Measurements from ENCODE around the gene SPTBN1. TPM values are rescaled to one million over a fixed set of nuclear protein-coding genes. Genes with fewer than 3 reads are reported as not detected.

Gene SPTBN1
- total and polyA plus RNA-seq, 3 experiments from 2014 or later: 38.4 to 49.2 (median 38.5) TPM

DNA sequence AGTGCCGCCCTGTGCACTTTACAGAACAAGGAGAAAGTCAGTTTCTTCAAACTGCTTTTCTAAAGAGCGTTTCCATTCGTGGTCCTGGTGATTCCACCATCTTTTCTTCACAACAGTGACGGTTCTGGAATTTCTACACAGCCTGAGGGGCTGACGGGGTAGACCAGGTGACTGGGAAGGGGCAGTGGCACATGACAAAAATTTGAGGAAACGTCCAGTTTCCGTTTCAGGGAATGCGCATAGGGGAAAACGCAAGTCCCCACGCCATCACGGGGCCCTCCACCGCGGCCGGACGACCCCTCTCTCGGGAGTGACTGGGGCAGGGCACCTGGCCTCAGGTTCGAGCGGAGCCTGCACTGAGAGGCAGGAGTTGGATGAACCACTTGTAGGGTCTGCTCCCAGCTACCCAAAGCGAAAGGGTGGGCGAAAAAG is 980 bp upstream of the SPTBN1 start:
- Mint-ChIP-seq H3K36me3 (peaks cover 0 to 2% (median 0%) of the 10 kb centered on the region in 3 donors), H3K27ac (no peak overlapping the region), H3K4me1 (peaks cover 16 to 27% (median 27%) of the 10 kb centered on the region in 3 donors), H3K27me3 (peaks cover 36 to 55% of the 10 kb centered on the region in 2 donors), H3K4me3 (peak overlapping the region; percentile 49 to 86 (median 79)), H3K9me3 (no peaks in the 10 kb centered on the region)
- H3K4me1 ChIP-seq (ENCODE audit: insufficient read depth, low read length): peaks cover 7% of the 10 kb centered on the region
- H3K9me3 ChIP-seq (ENCODE audit: low read length): no peaks in the 10 kb centered on the region
- H3K4me3 ChIP-seq (ENCODE audit: low read length): no peak overlapping the region
- ChIA-PET CTCF (no interaction called here), POLR2A (no interaction called here)
- H3K36me3 ChIP-seq (ENCODE audit: insufficient read depth, low read length): no peaks in the 10 kb centered on the region
- H3K27ac ChIP-seq (ENCODE audit: low read depth, low read length): no peak overlapping the region
- H3K27me3 ChIP-seq (ENCODE audit: insufficient read depth, low read length, poor library complexity, severe bottlenecking): peaks cover 25% of the 10 kb centered on the region
- DNase-seq: no peak

DNA sequence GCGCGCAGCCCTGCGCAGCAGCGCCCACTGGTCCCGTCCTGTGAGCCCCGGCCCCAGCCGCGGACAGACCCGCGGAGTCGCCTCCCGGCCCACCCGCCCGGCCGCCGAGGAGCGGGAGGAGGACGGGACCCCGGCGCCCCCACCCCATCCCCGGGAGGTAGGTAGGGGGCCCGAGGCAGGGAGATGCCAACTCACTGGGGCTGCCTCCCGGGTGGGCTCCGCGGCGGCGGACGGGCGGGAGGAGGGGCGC is 160 bp downstream of the SPTBN1 start:
- Histone ChIP-seq H3K4me1 (ENCODE audit: insufficient read depth, low read length) (peaks cover 7% of the 10 kb centered on the region), H3K27ac (ENCODE audit: low read depth, low read length) (no peak overlapping the region), H3K9me3 (ENCODE audit: low read length) (no peaks in the 10 kb centered on the region), H3K27me3 (ENCODE audit: insufficient read depth, low read length, poor library complexity, severe bottlenecking) (peaks cover 31% of the 10 kb centered on the region), H3K36me3 (ENCODE audit: insufficient read depth, low read length) (no peaks in the 10 kb centered on the region), H3K4me3 (ENCODE audit: low read length) (no peak overlapping the region)
- Mint-ChIP-seq H3K27me3 (peaks cover 44 to 57% of the 10 kb centered on the region in 2 donors), H3K4me1 (peaks cover 16 to 27% (median 27%) of the 10 kb centered on the region in 3 donors), H3K4me3 (peak overlapping the region in 1 of 7 donors; percentile 85), H3K36me3 (peaks cover 0 to 6% (median 2%) of the 10 kb centered on the region in 3 donors), H3K27ac (no peak overlapping the region), H3K9me3 (no peaks in the 10 kb centered on the region)
- no peak for DNase-seq
- ChIA-PET CTCF (no interaction called here), POLR2A (no interaction called here)

DNA sequence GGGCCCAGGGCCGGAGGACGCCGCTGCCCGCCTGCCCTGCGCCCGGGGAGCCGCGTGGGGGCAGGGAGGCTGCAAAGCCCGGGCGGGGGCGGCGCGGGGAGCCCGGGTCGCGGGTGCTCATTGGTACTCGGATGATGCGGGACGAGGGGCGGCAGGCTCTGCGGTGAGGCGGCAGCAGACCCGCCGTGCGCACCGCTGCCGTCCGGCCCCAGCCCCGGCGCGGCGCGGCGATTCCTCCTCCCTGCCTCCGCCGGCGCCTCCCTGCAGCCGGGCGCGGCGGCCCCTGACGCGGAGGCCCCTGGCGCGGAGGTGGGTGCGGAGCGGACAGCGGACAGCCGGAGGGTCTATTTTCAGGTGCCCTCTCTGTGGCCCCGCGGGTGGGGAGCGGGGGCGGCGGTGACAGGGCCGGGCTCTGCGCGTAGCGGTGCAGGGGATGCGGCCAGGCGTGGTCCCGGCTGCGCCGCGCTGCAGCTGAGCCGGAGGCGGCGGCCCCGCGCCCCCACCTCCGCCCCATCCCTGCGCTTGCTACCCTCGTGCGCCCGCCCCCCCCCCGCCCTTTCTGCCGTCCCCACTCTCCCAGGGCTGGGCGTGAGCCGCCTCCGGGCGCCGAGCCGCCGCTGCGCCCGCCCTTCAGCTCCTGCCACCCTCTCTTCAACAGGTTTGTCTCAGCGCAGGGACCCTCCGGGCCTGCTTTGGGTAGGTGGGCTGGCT is 640 bp downstream of the SPTBN1 start:
- ChIA-PET CTCF (no interaction called here), POLR2A (no interaction called here)
- Mint-ChIP-seq H3K36me3 (peaks cover 0 to 6% (median 2%) of the 10 kb centered on the region in 3 donors), H3K4me1 (peaks cover 16 to 27% (median 27%) of the 10 kb centered on the region in 3 donors), H3K27me3 (peaks cover 45 to 62% of the 10 kb centered on the region in 2 donors), H3K9me3 (no peaks in the 10 kb centered on the region), H3K27ac (no peak overlapping the region), H3K4me3 (peak overlapping the region in 6 of 7 donors; percentile 84 to 93 (median 90))
- DNase-seq: no peak
- Histone ChIP-seq H3K27ac (ENCODE audit: low read depth, low read length) (no peak overlapping the region), H3K36me3 (ENCODE audit: insufficient read depth, low read length) (no peaks in the 10 kb centered on the region), H3K4me3 (ENCODE audit: low read length) (peak overlapping the region; percentile 27), H3K9me3 (ENCODE audit: low read length) (no peaks in the 10 kb centered on the region), H3K4me1 (ENCODE audit: insufficient read depth, low read length) (peaks cover 7% of the 10 kb centered on the region), H3K27me3 (ENCODE audit: insufficient read depth, low read length, poor library complexity, severe bottlenecking) (peaks cover 31% of the 10 kb centered on the region)

DNA sequence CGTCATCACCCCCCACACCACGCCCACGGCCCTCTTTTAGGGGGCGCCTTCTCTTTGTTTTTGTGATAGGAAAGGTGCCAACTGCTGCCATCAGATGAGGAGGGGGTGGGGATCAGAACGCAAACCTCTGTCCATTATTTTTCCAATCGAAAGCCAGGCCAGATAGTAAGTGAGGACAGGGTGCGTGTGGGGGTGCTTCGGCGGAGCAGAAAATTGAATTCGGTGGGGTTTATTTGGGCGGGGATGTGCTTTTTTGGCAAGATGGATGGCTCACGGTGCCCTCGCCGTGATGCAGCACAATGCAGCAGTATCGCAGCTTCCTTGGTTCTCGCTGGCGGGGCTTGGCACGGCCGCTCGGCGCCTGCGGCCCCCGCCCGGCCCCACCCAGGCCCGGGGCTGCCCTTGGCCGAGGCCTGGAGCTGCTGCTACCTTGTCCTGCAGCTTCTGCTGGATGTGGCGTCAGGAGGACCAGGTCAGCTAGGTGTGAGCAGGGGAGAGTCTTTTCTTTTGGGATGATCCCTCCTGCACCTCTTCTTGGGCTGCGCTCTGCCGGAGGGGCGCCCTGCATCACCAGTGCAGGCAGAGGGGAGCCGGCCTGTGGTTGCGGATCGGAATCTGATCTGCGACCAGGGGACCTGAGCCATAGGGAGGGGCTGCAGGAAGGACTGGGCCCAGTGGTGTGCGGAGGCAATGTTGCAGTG is 1.3 kb downstream of the SPTBN1 start:
- Mint-ChIP-seq H3K36me3 (peaks cover 0 to 6% (median 2%) of the 10 kb centered on the region in 3 donors), H3K4me3 (peak overlapping the region; percentile 66 to 93 (median 89)), H3K9me3 (no peaks in the 10 kb centered on the region), H3K4me1 (peaks cover 16 to 27% (median 27%) of the 10 kb centered on the region in 3 donors), H3K27ac (peak overlapping the region in 3 of 8 donors; percentile 4 to 81 (median 23)), H3K27me3 (peaks cover 45 to 66% of the 10 kb centered on the region in 2 donors)
- Histone ChIP-seq H3K4me1 (ENCODE audit: insufficient read depth, low read length) (peaks cover 7% of the 10 kb centered on the region), H3K36me3 (ENCODE audit: insufficient read depth, low read length) (no peaks in the 10 kb centered on the region), H3K27me3 (ENCODE audit: insufficient read depth, low read length, poor library complexity, severe bottlenecking) (peaks cover 31% of the 10 kb centered on the region), H3K4me3 (ENCODE audit: low read length) (peak overlapping the region; percentile 27), H3K9me3 (ENCODE audit: low read length) (no peaks in the 10 kb centered on the region), H3K27ac (ENCODE audit: low read depth, low read length) (no peak overlapping the region)
- CTCF ChIA-PET: no interaction called here
- peak in 1 of 5 donors; percentile 12 for DNase-seq
- POLR2A ChIA-PET: no interaction called here

DNA sequence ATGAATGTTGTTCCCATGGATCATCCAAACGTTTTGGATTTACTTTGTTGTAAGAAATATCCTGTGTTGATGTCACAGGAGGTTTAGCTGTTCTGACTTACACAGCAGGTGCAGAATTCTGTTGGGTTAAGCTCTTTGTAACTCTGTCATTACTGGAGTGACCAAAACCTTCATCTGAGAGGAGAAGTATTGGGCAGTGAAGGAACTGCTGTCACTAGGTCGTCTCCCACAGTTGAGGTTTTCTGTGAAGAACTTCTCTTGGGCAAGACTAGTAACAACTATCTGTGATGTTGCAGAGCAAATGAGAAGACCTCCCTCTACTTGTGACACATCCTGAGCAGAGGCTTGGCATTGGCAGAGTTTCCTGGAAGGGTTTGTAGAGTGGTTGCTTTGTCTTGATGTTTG is 2.9 kb downstream of the SPTBN1 start:
- Histone ChIP-seq H3K9me3 (ENCODE audit: low read length) (no peaks in the 10 kb centered on the region), H3K27ac (ENCODE audit: low read depth, low read length) (no peak overlapping the region), H3K4me1 (ENCODE audit: insufficient read depth, low read length) (peaks cover 7% of the 10 kb centered on the region), H3K4me3 (ENCODE audit: low read length) (no peak overlapping the region), H3K36me3 (ENCODE audit: insufficient read depth, low read length) (no peaks in the 10 kb centered on the region), H3K27me3 (ENCODE audit: insufficient read depth, low read length, poor library complexity, severe bottlenecking) (peaks cover 29% of the 10 kb centered on the region)
- peaks cover 49 to 74% of the 10 kb centered on the region in 2 donors for H3K27me3 Mint-ChIP-seq
- DNase-seq: no peak
- H3K4me1 Mint-ChIP-seq: peaks cover 16 to 27% (median 27%) of the 10 kb centered on the region in 3 donors
- peak overlapping the region in 1 of 7 donors; percentile 39 for H3K4me3 Mint-ChIP-seq
- no peaks in the 10 kb centered on the region for H3K9me3 Mint-ChIP-seq
- H3K36me3 Mint-ChIP-seq: peaks cover 0 to 6% (median 2%) of the 10 kb centered on the region in 3 donors
- H3K27ac Mint-ChIP-seq: peak overlapping the region in 1 of 8 donors; percentile 4
- POLR2A ChIA-PET: no interaction called here
- CTCF ChIA-PET: no interaction called here

GRCh38 chr2:54461261-54461660 is 5.1 kb downstream of the SPTBN1 start:
- H3K27me3 ChIP-seq (ENCODE audit: insufficient read depth, low read length, poor library complexity, severe bottlenecking): peaks cover 17% of the 10 kb centered on the region
- no peak for DNase-seq
- H3K27ac Mint-ChIP-seq: no peak overlapping the region
- no peaks in the 10 kb centered on the region for H3K9me3 ChIP-seq (ENCODE audit: low read length)
- H3K9me3 Mint-ChIP-seq: no peaks in the 10 kb centered on the region
- H3K4me1 Mint-ChIP-seq: peaks cover 10 to 14% (median 14%) of the 10 kb centered on the region in 3 donors
- peaks cover 0 to 6% (median 2%) of the 10 kb centered on the region in 3 donors for H3K36me3 Mint-ChIP-seq
- no peak overlapping the region for H3K4me3 Mint-ChIP-seq
- peaks cover 41 to 73% of the 10 kb centered on the region in 2 donors for H3K27me3 Mint-ChIP-seq
- peaks cover 7% of the 10 kb centered on the region for H3K4me1 ChIP-seq (ENCODE audit: insufficient read depth, low read length)
- no peak overlapping the region for H3K4me3 ChIP-seq (ENCODE audit: low read length)
- ChIA-PET CTCF (no interaction called here), POLR2A (no interaction called here)
- no peaks in the 10 kb centered on the region for H3K36me3 ChIP-seq (ENCODE audit: insufficient read depth, low read length)
- H3K27ac ChIP-seq (ENCODE audit: low read depth, low read length): no peak overlapping the region

GRCh38 chr2:54464341-54464740 is 8.2 kb downstream of the SPTBN1 start:
- Mint-ChIP-seq H3K4me1 (no peaks in the 10 kb centered on the region), H3K27ac (no peak overlapping the region), H3K36me3 (peaks cover 0 to 6% (median 0%) of the 10 kb centered on the region in 3 donors), H3K4me3 (no peak overlapping the region), H3K27me3 (peaks cover 26 to 56% of the 10 kb centered on the region in 2 donors), H3K9me3 (peaks cover 0 to 3% (median 0%) of the 10 kb centered on the region in 5 donors)
- no peak for DNase-seq
- no peaks in the 10 kb centered on the region for H3K9me3 ChIP-seq (ENCODE audit: low read length)
- H3K27me3 ChIP-seq (ENCODE audit: insufficient read depth, low read length, poor library complexity, severe bottlenecking): peaks cover 6% of the 10 kb centered on the region
- H3K4me3 ChIP-seq (ENCODE audit: low read length): no peak overlapping the region
- ChIA-PET CTCF (no interaction called here), POLR2A (no interaction called here)
- H3K36me3 ChIP-seq (ENCODE audit: insufficient read depth, low read length): no peaks in the 10 kb centered on the region
- H3K27ac ChIP-seq (ENCODE audit: low read depth, low read length): no peak overlapping the region
- no peaks in the 10 kb centered on the region for H3K4me1 ChIP-seq (ENCODE audit: insufficient read depth, low read length)

- Mint-ChIP-seq H3K4me3 (no peak overlapping the region), H3K9me3 (peaks cover 0 to 3% (median 0%) of the 10 kb centered on the region in 5 donors), H3K4me1 (no peaks in the 10 kb centered on the region), H3K27me3 (peaks cover 20 to 48% of the 10 kb centered on the region in 2 donors), H3K27ac (no peak overlapping the region), H3K36me3 (peaks cover 0 to 6% (median 0%) of the 10 kb centered on the region in 3 donors)
- peaks cover 6% of the 10 kb centered on the region for H3K27me3 ChIP-seq (ENCODE audit: insufficient read depth, low read length, poor library complexity, severe bottlenecking)
- H3K36me3 ChIP-seq (ENCODE audit: insufficient read depth, low read length): no peaks in the 10 kb centered on the region
- H3K9me3 ChIP-seq (ENCODE audit: low read length): no peaks in the 10 kb centered on the region
- no peaks in the 10 kb centered on the region for H3K4me1 ChIP-seq (ENCODE audit: insufficient read depth, low read length)
- POLR2A ChIA-PET: no interaction called here
- CTCF ChIA-PET: no interaction called here
- no peak overlapping the region for H3K4me3 ChIP-seq (ENCODE audit: low read length)
- H3K27ac ChIP-seq (ENCODE audit: low read depth, low read length): no peak overlapping the region
- DNase-seq: no peak
Measured at GRCh38 chr2:54465143-54465542, 9.0 kb downstream of the SPTBN1 start.
